D721Med (cell line): ENCODE measurements around the gene CHN2.
A peak's percentile ranks its signal among the peaks of the same experiment; 100 is the strongest.

Experiments used
- DNase-seq: peaks from one replicate; pipeline ENCODE4 v3.0.0; 2011; ENCODE audit warnings: low spot score; ENCODE audit not compliant: insufficient read length
- FAIRE-seq: peaks from 2 replicates; lab custom pipeline; 2011; peaks lifted over from hg19 to GRCh38; lab: Jason Lieb, UNC
- CTCF ChIP-seq: IDR thresholded peaks from 2 replicates; pipeline ENCODE4 v1.5.1; 2012; ENCODE audit warnings: mild to moderate bottlenecking, control low read depth; ENCODE audit not compliant: insufficient read depth; ENCODE audit errors: missing control alignments

CHN2 gene

GRCh38 chr7:29486191-29486700, 291.7 kb downstream of the CHN2 start:
- FAIRE-seq (no peak), DNase-seq (no peak)
- no peak for TF ChIP-seq CTCF

GRCh38 chr7:29487424-29487823, 292.8 kb downstream of the CHN2 start:
- no peak for TF ChIP-seq CTCF
- DNase-seq: no peak
- no peak for FAIRE-seq

GRCh38 chr7:29488203-29488970, 293.8 kb downstream of the CHN2 start:
- no peak for TF ChIP-seq CTCF
- FAIRE-seq (no peak), DNase-seq (no peak)

- TF ChIP-seq CTCF: no peak
- FAIRE-seq (peak; percentile 63), DNase-seq (no peak)
These were observed 294.4 kb downstream of the CHN2 start for GRCh38 chr7:29488977-29489376.

- FAIRE-seq (no peak), DNase-seq (no peak)
- TF ChIP-seq CTCF: no peak
These were observed 295.6 kb downstream of the CHN2 start for GRCh38 chr7:29490094-29490607.

- TF ChIP-seq CTCF: no peak
- FAIRE-seq (no peak), DNase-seq (no peak)
These were observed 299.8 kb downstream of the CHN2 start for GRCh38 chr7:29494350-29494749.

- no peak for TF ChIP-seq CTCF
- FAIRE-seq (no peak), DNase-seq (no peak)
These were observed 301.1 kb downstream of the CHN2 start for GRCh38 chr7:29495653-29496052.
